Measurements from ENCODE around the gene TRIM5.
"Not testable (repeated sequence)": the region's sequence is repeated elsewhere in the genome, so short reads cannot be mapped to it uniquely, and the experiment has no call there.

Gene TRIM5

DNA sequence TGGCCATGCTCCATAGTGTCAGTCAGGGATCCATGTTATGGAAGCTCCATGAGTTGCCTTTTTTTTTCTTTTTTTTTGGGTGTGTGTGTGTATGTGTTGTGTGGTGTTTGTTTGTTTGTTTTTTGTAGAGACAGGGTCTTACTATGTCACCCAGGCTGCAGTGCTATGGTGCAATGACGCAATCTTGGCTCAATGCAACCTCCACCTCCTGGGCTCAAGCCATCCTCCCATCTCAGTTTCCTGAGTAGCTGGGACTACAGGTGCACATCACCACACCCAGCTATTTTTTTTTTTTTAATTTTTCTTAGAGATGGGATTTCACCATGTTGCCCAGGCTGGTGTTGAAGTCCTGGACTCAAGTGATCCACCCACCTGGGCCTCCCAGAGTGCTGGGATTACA is 3.6 kb upstream of the TRIM5 start:
- DNase-seq, result no peak

- no peak for DNase-seq
Measured at GRCh38 chr11:5686426-5686825, 1.6 kb upstream of the TRIM5 start.

DNA sequence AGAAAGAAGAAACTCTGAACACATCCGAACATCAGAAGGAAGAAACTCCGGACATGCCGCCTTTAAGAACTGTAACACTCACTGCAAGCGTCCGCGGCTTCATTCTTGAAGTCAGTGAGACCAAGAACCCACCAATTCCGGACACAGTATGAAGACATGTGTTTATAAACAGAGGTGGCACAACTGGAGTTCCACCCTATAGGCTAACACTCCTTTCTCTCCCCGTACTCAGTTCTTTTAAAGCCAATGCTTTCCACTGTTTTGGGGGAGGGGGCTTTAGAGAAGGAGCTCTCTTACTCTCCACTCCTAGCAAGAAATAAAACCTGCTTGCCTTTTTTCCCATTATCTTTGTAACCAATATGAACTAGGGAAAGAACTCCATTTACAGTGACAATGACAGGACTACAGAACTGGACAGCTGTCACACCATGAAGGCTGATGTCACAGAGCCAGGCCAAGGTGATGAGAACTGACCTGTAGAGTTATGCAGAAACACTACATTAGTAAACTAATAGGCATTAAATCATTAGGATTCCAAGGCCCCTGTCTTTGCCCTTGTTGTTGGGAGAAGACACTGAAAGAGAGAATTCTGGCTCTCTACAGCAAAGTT is 733 bp downstream of the TRIM5 start:
- no peak for DNase-seq

DNA sequence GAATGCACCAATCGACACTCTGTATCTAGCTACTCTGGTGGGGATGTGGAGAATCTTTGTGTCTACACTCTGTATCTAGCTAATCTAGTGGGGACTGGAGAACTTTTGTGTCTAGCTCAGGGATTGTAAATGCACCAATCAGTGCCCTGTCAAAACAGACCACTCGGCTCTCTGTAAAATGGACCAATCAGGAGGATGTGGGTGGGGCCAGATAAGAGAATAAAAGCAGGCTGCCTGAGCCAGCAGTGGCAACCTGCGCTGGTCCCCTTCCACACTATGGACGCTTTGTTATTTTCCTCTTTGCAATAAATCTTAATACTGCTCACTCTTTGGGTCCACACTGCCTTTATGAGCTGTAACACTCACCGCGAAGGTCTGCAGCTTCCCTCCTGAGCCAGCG is 1.3 kb downstream of the TRIM5 start:
- peak; percentile 56 for DNase-seq

DNA sequence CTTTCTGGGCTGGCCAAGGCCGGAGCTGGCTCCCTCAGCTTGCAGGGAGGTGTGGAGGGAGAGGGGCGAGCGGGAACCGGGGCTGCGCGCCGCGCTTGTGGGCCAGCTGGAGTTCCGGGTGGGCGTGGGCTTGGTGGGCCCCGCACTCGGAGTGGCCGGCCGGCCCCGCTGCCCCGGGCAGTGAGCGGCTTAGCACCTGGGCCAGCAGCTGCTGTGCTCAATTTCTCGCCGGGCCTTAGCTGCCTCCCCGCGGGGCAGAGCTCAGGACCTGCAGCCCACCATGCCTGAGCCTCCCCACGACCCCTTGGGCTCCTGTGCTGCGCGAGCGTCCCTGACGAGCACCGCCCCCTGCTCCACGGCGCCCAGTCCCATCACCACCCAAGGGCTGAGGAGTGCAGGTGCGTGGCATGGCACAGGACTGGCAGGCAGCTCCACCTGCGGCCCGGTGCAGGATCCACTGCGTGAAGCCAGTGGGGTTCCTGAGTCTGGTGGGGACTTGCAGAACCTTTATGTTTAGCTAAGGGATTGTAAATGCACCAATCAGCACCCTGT is 1.9 kb downstream of the TRIM5 start:
- not testable (repeated sequence) for DNase-seq

DNA sequence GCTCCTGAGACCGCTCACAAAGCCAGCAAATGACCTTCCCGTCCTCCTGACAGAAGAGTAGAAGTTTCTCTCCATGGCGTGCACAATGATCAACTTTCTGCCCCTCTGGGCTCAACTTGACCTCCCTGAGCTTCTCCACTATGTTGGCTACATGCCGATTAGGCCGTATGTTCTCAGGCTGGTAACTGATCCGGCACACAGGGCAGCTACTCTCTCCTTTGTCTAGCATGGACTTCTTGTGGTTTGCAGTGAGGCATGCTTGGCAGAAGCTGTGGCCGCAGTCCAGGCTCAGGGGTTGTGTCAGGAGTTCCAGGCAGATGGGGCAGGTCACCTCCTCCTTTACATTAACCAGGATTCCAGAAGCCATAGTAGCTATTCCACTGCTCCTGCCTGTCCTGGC is 5.1 kb downstream of the TRIM5 start:
- no peak for DNase-seq

DNA sequence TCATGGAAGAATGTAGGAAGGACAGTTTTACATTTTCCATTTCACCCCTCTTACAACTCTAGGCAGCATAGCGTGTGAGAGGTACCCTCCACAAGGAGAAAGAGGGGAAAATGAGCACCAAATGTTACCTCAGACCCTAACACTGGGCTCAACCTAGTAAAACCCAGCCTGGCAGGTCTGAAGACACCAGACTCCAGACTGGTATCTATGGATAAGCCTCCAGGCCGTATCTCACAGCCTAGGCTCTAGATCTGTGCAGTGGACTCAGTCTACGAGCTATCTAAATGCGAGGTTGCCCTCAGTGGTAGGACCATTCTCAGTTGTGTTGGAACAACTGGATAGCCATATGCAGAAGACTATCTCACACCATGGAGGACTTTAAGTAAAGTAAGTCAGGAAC is 10.5 kb downstream of the TRIM5 start:
- no peak for DNase-seq

GRCh38 chr11:5671831-5672230 is 13.0 kb downstream of the TRIM5 start:
- DNase-seq, result no peak

GRCh38 chr11:5666402-5666793 is 18.5 kb downstream of the TRIM5 start:
- DNase-seq, result no peak

GRCh38 chr11:5665746-5666401 is 19.0 kb downstream of the TRIM5 start:
- no peak for DNase-seq

DNA sequence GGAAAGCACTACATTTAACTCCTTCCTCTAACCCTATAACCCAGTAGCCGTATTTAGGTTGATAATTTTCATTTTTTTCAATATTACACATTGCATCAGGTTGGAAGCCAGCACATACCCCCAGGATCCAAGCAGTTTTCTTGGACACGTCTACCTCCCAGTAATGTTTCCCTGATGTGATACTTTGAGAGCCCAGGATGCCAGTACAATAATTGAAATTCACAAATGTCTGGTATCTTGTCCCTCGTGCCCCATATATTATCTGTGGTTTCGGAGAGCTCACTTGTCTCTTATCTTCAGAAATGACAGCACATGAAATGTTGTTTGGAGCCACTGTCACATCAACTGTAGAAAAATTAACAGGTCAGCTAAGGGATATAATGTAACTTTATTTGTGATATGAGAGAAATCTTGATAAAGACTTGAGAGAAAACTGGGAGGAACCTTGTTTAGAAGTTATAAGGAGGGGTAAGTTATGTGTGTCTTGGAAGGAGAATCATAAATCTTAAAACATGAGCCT is 19.8 kb downstream of the TRIM5 start:
- DNase-seq, result no peak

DNA sequence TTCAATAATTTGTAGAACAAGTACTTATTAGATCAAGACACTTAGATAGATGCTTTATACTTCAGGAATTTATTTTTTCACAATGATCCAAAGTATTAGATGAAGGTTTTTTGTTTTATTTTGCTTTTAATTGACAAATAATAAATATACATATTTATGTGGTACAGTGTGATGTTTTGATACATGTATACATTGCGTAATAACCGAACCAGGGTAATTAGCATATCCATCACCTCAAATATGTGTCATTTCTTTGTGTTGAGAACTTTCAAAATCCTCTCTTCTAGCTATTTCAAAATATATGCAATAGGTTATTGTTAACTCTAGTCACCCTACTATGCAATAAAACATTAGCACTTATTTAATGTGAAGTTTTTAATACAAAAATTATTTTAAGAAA is 21.4 kb downstream of the TRIM5 start:
- no peak for DNase-seq

DNA sequence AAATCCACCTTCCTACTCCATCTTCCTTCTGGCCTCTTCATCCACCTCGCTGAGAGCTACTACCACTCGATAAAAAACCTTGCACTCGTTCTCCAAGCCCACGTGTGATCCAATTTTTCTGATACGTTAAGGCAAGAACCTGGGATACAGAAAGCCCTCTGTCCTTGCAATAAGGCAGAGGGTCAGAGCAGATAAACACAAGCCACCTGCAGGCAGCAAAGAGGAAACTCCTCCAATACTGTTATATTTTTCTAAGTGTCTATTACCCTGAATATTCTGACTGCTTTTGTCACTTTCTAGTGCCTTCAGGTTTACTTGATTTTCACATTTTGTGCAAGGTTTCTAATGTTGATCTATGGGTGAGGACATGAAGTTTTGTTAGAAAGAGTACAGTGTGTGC is 26.6 kb downstream of the TRIM5 start:
- DNase-seq, result no peak

DNA sequence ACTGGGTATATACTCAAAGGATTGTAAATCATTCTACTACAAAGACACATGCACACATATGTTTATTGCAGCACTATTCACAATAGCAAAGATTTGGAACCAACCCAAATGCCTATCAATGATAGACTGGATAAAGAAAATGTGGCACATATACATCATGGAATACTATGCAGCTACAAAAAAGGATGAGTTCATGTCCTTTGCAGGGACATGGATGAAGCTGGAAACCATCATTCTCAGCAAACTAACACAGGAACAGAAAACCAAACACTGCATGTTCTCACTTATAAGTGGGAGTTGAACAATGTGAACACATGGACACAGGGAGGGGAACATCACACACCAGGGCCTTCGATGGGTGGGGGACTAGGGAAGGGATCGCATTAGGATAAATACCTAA is 27.9 kb downstream of the TRIM5 start:
- not testable (repeated sequence) for DNase-seq

DNA sequence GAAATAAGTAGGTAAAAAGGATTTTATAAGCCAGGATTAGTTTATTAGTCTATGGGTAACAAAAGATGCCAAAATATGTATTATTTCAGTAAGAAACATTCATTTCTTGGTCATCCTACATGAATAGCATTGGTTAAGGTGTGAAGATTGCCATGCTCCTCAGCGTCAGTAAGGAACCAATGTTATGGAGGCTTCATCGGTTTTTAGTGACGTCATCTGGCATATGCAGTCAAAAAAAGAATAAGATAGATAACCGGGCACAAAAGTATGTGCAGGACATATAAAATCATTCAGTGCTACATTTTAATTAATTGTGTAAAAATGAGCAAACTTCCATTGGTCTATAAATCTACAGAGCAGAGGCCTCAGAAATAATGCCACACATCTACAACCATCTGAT is 29.4 kb downstream of the TRIM5 start:
- no peak for DNase-seq

- DNase-seq, result no peak
Measured at GRCh38 chr11:5646139-5646538, 38.7 kb downstream of the TRIM5 start.

DNA sequence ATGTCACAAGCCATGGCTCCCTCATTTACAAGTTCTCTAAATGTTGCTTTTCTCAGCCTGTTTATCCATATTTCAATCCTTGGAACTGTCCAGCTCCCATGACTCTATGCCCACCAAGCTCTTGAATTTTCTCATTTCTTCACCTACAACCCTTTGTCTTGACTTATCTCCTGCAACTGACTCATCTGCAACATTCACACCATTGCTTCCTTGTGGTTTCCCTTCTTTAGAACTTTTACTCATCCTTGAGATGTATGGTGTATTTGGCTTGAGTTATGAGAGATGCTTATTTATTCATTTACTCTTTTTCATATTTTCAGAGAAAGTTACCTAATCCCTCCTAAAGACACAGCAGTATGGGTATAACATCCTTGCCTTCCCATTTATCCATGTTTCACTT is 41.3 kb downstream of the TRIM5 start:
- DNase-seq, result no peak

DNA sequence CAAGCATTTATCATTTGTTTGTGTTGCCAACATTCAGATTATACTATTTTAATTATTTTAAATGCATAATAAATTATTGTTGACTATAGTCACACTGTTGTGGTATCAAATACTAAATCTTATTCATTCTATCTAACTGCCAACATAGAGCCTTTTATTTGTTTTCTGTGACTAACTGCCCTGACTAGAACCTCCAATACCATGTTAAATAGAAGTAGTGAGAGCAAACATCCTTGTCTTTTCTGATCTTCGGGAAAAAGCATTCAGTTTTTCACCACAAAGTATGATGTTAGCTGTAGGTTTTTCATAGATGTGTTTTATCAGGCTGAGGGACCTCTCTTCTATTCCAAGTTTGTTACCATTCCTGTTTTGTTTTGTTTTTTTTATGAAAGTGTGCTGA is 44.9 kb downstream of the TRIM5 start:
- no peak for DNase-seq

DNA sequence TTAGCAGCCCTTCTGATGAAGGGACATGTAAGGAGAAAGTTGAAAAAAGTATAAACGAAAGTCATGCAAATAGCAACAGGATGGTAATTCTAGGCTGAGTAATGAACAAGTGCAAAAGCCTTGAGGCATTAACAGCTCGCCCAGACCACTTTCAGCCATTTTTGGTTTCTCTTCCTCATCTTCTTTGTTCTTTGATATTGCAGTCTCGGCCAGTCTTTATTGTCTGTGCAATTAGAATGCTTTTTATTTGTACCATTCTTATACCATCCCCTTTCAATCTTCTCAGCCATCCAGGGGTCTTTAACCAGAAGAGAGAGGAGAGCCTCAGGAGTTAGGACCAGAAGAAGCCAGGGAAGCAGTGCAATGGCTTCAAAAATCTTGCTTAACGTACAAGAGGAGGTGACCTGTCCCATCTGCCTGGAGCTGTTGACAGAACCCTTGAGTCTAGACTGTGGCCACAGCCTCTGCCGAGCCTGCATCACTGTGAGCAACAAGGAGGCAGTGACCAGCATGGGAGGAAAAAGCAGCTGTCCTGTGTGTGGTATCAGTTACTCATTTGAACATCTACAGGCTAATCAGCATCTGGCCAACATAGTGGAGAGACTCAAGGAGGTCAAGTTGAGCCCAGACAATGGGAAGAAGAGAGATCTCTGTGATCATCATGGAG is 52.8 kb downstream of the TRIM5 start:
- DNase-seq, result no peak

- no peak for DNase-seq
Measured at GRCh38 chr11:5631417-5631816, 53.5 kb downstream of the TRIM5 start.

DNA sequence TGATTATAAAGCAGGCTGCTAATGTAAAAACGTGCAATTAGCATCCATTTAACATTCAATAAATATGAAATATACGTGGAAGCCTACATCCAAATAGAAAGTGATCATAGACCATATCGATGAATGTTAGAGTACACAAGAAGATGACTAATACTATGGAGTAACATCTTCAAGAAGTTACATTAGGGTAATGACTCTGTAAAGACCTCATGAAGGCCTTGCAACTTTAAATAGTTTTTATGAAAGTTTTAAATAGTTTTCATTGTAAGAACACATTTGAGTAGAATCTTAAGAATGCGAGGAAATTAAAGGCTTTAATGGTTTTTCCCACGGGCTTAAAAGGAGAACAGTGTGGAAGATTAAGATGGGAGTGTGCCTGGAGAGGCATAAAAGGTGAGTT is 58.7 kb downstream of the TRIM5 start:
- DNase-seq, result no peak

GRCh38 chr11:5625281-5625680 is 59.6 kb downstream of the TRIM5 start:
- DNase-seq, result no peak

GRCh38 chr11:5624489-5625279 is 60.2 kb downstream of the TRIM5 start, which contains the start of gene TRIM34:
TSS of gene TRIM34 (plus strand) at chr11:5625001. CDS start at chr11:5632332, 7,331 bp downstream.
- DNase-seq, result peak; percentile 67

Measured in CD4-positive, alpha-beta T cell treated with Interleukin-15 for 1 hour (primary cell).